ENCODE data around the gene ALDH3A1.

ALDH3A1 gene

DNA sequence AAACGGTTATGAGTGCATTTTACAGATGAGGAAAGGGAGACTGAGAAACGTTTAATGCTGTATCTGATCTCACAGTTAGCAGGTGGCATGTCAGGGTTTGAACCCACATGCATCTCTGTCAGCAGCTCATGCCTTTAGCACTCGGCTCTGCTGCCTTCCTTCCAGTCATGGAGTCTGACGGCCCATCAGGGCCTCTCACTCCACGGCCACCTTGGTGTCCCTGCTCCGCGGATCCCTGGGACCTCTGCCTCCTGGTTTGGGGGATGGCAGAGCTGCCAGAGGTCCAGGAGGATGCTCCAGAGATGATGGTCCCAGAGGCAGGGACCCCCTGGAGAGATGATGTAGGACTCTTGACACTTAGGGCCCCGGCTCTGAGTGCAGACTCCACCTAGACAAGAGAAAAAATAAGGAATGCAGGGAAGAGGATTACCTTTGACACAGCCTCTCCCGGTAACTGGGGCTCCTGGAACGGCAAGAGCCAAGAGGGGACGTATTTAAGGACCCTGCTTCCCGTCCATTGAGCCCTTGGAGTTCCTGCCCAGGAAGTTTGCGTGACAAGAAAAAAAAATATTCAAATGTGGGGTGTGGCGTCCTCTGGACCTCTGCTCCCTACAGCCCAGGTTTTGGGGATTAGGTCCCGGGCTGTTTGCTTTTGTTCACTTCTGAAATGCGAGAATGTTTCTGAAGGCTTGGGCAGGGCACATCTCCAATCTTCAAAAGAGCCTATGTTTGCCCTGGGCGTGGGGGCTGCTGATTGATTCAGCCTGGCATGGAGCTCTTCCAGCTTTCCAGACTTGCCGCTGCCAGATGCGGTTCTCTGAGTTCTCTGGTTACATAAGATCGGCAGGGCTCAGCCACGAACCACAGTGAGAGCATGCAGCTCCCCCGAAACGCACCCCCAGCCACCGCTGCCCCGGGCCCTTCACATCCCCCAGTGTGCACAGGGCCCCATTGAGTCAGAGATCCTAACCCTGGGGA, at the start of gene ALDH3A1:
TSS of gene ALDH3A1 (minus strand) at position 470 of the 978 bp plus-strand sequence. CDS start 3,169 bp downstream, outside the sequence.
- DNase-seq: no peak

GRCh38 chr17:19796457-19796856, 48.4 kb upstream of the ALDH3A1 start:
- no peak for DNase-seq

DNA sequence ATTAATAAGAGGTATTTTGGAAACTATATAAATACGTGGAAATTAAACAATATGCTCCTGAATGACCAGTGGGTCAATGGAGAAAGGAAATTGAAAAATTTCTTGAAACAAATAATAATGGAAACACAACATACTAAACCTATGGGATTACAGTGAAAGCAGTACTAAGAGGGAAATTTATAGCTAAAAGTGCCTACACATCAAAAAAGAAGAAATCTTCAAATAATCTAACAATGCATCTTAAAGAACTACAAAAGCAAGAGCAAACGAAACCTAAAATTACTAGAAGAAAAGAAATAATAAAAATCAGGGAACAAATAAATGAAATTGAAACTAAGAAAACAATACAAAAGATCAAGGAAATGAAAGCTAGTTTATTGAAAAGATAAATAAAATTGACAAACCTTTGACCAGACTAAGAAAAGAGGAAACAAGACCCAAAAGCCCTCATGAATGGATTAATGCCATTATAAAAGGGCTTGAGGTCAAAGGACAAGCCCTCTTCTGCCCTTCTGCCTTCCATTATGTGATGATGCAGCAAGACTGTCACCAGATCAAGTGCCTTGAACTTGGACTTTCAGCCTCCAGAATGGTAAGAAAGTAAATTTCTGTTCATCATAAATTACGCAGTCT, 43.9 kb upstream of the ALDH3A1 start:
- no peak for DNase-seq

- DNase-seq: no peak
Measured at GRCh38 chr17:19787733-19788357, 39.7 kb upstream of the ALDH3A1 start.

GRCh38 chr17:19785854-19786253, 37.8 kb upstream of the ALDH3A1 start:
- peak in 1 of 2 experiments; percentile 13 for DNase-seq

DNA sequence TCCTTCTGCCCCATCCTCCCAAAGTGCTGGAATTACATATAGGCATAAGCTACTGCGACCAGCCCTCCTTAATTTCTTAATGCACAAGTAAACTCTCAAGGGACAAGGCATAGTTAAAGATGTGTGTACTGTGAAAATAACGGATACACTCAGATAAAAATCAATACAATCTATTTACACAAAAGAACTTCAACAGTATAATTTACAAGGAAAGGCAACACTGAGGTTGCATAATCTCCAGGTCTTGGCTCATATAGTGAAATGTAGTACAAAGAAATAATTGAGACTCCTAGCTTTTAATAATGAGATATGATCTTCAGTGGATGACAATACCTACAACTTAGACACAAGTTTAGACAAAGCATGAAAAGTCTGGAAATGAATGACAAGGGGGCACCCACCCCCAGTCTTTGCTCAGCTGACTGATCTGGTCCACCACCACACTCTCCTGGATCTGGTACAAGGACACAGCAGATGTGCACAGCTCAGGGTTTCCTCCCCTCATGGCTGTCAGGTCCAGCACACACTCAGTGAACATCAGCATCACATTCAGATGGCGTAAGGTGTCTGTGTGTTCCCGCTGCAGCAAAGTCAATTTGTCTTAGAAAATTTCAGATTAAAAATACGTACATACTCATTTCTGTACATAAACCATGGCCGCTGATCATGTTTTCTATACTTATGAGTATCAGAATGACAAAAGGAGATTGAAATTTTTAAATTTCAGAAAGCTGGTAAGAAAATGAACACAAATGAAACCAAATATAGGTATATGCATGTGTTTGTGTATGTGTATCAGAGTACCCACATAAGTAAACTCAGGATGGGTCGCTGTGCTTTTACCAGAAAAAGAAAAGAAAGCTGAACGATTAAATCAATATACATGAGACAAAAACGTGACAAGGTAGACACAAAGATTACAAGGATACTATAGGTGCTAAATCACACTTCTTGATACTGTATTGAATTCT, 33.7 kb upstream of the ALDH3A1 start:
- DNase-seq: no peak

- DNase-seq: no peak
Measured at GRCh38 chr17:19780846-19781245, 32.7 kb upstream of the ALDH3A1 start.

DNA sequence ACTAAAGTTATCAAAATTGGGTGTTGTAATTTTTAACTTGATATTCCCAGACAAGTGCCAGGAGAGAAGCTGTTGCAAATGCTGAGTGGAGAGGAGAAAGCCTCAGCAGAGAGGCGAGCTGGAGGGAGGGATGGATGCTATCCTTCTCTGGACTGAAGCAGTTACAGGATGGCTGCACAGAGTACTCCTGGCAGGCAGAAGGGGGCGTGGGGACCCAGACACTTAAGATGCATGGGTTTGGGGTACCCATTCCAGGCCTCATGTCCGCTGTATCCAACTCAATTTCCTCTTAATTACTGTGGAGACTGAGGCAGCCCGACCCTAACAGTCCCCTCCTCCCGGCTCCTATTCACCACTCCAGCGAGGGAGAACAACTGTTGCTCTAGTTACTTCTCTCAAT, 25.4 kb upstream of the ALDH3A1 start:
- DNase-seq: no peak

GRCh38 chr17:19771971-19772630, 24.0 kb upstream of the ALDH3A1 start:
- DNase-seq: no peak

- DNase-seq: no peak
Measured at GRCh38 chr17:19770985-19771735, 23.1 kb upstream of the ALDH3A1 start.

GRCh38 chr17:19769946-19770652, 22.0 kb upstream of the ALDH3A1 start:
- no peak for DNase-seq

DNA sequence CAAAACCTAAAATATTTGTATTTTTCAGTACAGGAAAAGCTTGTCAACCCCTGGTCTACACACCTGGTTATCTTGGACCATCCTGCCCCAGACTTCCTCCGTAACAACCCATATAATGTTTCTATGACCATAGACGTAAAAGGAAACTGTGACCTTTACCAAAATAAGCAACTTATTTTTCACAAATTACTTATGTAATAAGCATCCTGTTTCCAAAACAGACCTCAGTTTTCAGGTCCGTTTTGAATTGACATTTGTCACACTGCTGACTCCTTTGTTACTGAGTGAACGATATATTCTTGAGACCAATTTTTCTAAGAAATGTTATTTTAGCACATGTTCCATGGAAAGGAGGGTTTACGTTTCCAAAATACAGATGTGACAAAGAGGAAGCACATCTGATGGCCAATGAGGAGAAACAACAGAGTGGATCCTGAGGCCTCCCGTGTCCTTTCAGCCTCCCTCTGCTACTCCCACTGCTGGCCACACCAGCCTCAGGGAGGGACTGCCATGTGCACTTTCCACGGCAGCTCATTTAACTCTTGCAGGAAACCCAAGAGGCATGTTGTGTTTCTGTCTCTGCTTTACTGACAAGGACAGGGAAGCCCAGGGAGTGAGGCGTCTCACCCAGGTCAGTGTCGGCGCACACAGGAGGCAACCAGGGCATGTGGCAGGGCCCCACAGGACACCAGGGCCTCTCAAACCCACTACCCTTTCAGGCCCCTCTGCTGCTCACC, 20.1 kb upstream of the ALDH3A1 start:
- no peak for DNase-seq

- peak; percentile 40 to 74 for DNase-seq
Measured at GRCh38 chr17:19766421-19767270, 18.5 kb upstream of the ALDH3A1 start.

DNA sequence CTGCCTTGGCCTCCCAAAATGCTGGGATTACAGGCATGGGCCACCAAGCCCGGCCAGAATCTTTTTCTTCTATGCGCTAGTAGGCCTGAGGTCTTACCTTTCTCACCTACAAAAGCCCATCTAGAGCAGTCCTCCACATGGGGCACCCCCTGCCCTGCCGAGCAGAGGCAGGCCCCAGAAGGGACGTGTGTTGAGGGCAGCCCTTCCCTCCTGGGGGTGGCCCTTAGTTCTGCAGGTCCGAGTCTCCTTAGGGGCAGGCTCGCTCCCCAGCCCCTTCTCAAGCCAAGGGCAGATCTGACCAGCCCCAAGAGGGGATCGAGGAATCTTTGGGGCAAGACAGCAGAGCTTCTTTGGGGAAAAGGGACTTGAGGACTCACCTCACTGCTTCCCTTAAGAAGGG, 17.9 kb upstream of the ALDH3A1 start:
- DNase-seq: no peak

DNA sequence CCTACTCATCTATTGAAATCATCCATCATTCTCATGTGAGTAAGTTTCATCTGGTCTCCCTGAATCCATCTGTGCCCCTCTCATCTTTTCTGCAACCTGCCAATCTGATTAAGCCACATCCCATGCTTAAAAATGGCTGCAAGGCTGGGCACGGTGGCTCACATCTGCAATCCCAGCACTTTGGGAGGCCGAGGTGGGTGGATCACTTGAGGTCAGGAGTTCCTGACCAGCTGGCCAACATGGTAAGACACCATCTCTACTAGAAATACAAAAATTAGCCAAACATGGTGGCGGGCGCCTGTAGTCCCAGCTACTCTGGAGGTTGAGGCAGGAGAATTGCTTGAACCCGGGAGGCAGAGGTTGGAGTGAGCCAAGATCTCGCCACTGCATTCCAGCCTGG, 15.9 kb upstream of the ALDH3A1 start:
- peak in 1 of 2 experiments; percentile 54 for DNase-seq

DNA sequence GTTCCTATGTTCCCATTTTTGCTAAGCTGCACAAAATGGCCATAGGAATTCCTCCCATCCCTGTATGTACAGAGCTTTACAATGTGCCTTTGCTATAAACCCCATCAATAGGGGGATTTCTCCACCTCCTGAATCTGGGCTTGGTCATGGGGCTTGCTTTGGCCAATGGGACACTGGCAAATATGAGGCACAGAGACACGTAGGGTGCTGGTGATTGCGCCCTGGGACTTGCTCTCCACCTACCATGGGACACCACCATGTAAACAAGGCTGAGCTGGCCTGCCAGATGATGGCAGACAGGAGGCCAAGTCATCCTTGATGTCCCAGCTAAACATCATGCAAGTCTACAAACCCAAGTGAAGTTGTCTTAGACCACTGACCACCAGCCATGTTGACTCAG, 15.3 kb upstream of the ALDH3A1 start:
- no peak for DNase-seq

- peak; percentile 18 to 63 for DNase-seq
Measured at GRCh38 chr17:19762515-19762961, 14.4 kb upstream of the ALDH3A1 start.

DNA sequence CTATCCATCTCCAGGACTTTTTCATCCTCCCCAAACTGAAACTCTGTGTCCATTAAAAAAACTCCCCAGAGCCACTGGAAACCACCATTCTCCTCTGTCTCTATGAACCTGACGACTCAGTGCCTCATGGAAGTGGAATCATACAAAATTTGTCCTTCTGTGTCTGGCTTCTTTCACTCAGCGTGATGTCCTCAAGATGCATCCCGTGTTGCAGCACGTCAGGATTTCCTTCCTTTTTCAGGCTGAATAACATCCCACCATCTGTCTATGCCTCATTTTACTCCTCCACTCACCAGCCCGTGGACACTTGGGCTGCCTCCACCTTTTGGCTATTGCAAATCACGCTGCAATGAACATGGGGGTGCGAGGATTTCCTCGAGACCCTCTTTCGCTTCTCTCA, 12.6 kb upstream of the ALDH3A1 start:
- peak in 1 of 2 experiments; percentile 24 for DNase-seq

Measured in NCI-H524 (cell line).